B cell (primary cell): Measurements from ENCODE around the gene AURKAIP1.

Experiments
- EZH2 ChIP-seq: IDR thresholded peaks from 2 replicates; pipeline ENCODE4 v1.6.1; 2012; ENCODE audit warnings: borderline replicate concordance, low read depth, mild to moderate bottlenecking, moderate library complexity, low read length; ENCODE audit not compliant: insufficient read depth, poor library complexity, severe bottlenecking
- TF ChIP-seq, protein P1 (sequence below): fragments of 200-600 bp; IDR thresholded peaks from one replicate; pipeline ENCODE4 v1.8.0; 2022; ENCODE audit warnings: antibody characterized with exemption, mild to moderate bottlenecking

DNA sequence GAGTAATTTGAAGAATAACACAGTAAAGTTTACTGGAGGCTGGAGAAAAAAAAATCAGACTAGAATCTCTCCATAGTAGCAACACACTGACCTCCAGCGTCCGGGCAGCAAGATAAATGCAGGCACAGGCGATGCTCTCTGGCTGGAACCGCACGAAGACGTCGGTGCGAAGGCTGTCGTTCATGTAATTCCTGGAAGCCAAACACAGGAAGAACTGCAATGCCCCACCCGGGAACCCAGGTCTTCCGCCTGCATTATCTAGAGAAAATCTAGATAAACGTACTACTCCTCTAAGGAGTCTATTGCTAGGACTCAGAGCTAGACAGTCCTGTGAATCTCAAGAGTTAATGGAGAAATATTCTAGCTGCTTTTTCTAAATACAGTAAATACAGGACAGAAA lies 15.7 kb upstream of the AURKAIP1 start:
- TF ChIP-seq, protein P1, sequence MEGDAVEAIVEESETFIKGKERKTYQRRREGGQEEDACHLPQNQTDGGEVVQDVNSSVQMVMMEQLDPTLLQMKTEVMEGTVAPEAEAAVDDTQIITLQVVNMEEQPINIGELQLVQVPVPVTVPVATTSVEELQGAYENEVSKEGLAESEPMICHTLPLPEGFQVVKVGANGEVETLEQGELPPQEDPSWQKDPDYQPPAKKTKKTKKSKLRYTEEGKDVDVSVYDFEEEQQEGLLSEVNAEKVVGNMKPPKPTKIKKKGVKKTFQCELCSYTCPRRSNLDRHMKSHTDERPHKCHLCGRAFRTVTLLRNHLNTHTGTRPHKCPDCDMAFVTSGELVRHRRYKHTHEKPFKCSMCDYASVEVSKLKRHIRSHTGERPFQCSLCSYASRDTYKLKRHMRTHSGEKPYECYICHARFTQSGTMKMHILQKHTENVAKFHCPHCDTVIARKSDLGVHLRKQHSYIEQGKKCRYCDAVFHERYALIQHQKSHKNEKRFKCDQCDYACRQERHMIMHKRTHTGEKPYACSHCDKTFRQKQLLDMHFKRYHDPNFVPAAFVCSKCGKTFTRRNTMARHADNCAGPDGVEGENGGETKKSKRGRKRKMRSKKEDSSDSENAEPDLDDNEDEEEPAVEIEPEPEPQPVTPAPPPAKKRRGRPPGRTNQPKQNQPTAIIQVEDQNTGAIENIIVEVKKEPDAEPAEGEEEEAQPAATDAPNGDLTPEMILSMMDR, result no peak
- no peak for TF ChIP-seq EZH2
